ENCODE results near the gene UPK3A. TPM values are rescaled to one million over a fixed set of nuclear protein-coding genes. Genes with fewer than 3 reads are reported as not detected.

The UPK3A gene
- total RNA-seq, 1 donor from 2014 or later: not detected

GRCh38 chr22:45295492-45295891 is 10.7 kb downstream of the UPK3A start:
- H3K9me3 Mint-ChIP-seq (ENCODE audit: low read depth): no peaks in the 10 kb centered on the region
- no peaks in the 10 kb centered on the region for H3K27me3 Mint-ChIP-seq (ENCODE audit: low read depth)
- no peak overlapping the region for H3K4me3 Mint-ChIP-seq (ENCODE audit: unreplicated experiment)
- DNase-seq (ENCODE audit: low spot score): no peak
- no peaks in the 10 kb centered on the region for H3K4me1 Mint-ChIP-seq (ENCODE audit: low read depth)
- no peaks in the 10 kb centered on the region for H3K36me3 Mint-ChIP-seq (ENCODE audit: low read depth)
- no peak for TF ChIP-seq CTCF (IDR thresholded peaks at IDR 0.05)
- no peak overlapping the region for H3K27ac Mint-ChIP-seq (ENCODE audit: unreplicated experiment)

DNA sequence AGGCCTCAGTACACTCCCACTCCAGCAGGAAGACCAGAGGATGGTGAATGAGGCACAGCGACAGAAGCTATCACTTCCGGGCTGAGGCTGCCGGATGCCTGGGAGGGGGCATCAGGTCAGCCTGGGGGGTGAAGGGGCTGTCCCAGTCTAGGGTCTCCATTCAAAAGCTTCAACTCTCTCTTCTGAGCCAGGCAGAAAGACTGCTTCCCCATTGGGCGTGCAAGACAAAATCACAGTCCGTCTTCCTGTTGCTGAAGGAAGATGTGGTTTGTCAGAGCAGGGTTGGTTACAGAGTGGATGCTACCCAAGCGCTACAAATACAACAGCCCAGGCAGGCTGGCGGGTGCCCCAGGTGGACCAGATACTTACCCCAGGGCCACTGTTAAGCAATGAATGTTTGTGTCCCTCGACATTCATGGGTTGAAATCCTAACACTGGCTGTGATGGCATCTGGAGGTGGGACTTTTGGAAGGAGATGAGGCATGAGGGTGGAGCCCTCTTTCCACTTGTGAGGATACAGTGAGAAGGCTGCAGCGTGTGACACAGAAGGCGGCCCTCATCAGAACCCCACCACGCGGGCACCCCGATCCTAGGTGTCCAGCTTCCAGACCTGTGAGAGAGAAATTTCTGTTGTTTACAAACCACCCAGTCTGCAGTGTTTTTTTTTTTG is 12.0 kb downstream of the UPK3A start:
- Mint-ChIP-seq H3K36me3 (ENCODE audit: low read depth) (no peaks in the 10 kb centered on the region), H3K27me3 (ENCODE audit: low read depth) (no peaks in the 10 kb centered on the region), H3K9me3 (ENCODE audit: low read depth) (no peaks in the 10 kb centered on the region), H3K4me3 (ENCODE audit: unreplicated experiment) (no peak overlapping the region), H3K4me1 (ENCODE audit: low read depth) (peaks cover 1% of the 10 kb centered on the region), H3K27ac (ENCODE audit: unreplicated experiment) (no peak overlapping the region)
- DNase-seq (ENCODE audit: low spot score): no peak
- TF ChIP-seq CTCF (IDR thresholded peaks at IDR 0.05): no peak

DNA sequence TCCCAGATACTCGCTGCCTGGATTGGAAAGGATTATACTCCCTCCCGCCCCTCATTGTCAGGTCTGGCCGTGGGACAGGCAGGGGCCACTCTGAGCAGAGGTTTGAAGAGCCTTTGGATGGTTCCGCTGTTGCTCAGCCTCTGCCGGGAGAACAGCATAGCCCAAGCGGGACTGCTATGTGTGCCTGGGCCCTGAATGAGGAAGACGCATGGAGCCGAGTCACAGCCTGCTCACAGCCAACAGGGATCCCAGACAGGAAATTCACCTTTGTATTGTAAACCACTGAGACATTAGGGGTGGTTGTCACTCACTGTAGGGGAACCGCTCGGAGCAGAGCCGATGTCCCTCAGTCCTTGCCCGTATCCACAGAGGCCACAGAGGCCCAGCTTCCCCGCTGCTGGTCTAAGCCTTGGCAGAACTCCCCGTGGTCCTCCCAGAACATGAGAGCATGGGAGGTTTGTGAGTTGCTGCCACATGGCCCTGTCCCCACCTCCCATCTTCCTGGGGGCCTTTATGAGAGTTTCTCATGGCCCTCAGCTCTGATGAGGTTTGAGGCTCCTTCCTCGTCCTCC is 14.3 kb downstream of the UPK3A start:
- Mint-ChIP-seq H3K9me3 (ENCODE audit: low read depth) (no peaks in the 10 kb centered on the region), H3K4me1 (ENCODE audit: low read depth) (peaks cover 6% of the 10 kb centered on the region), H3K4me3 (ENCODE audit: unreplicated experiment) (no peak overlapping the region), H3K36me3 (ENCODE audit: low read depth) (no peaks in the 10 kb centered on the region), H3K27ac (ENCODE audit: unreplicated experiment) (no peak overlapping the region), H3K27me3 (ENCODE audit: low read depth) (no peaks in the 10 kb centered on the region)
- no peak for TF ChIP-seq CTCF (IDR thresholded peaks at IDR 0.05)
- no peak for DNase-seq (ENCODE audit: low spot score)

- no peaks in the 10 kb centered on the region for H3K36me3 Mint-ChIP-seq (ENCODE audit: low read depth)
- no peak for DNase-seq (ENCODE audit: low spot score)
- TF ChIP-seq CTCF (IDR thresholded peaks at IDR 0.05): no peak
- H3K4me3 Mint-ChIP-seq (ENCODE audit: unreplicated experiment): no peak overlapping the region
- no peaks in the 10 kb centered on the region for H3K9me3 Mint-ChIP-seq (ENCODE audit: low read depth)
- H3K4me1 Mint-ChIP-seq (ENCODE audit: low read depth): peaks cover 6% of the 10 kb centered on the region
- no peak overlapping the region for H3K27ac Mint-ChIP-seq (ENCODE audit: unreplicated experiment)
- H3K27me3 Mint-ChIP-seq (ENCODE audit: low read depth): no peaks in the 10 kb centered on the region
Observed at GRCh38 chr22:45302751-45303150, 18.0 kb downstream of the UPK3A start.

DNA sequence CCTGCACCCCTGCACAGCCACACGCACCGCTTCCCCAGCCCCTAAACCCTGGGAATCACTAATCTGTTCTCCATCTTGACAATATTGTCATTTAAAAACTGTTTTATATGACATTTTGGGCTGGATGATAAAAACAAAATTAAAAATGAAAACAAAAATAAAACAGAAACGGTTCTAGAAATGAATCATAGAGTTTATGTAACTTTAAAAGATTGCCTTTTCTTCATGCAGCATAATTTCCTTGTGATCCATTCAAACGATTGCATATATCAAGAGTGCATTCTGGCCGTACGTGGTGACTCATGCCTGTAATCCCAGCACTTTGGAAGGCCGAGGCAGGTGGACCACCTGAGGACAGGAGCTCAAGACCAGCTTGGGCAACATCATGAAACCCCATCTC is 18.4 kb downstream of the UPK3A start:
- H3K27ac Mint-ChIP-seq (ENCODE audit: unreplicated experiment): no peak overlapping the region
- H3K4me1 Mint-ChIP-seq (ENCODE audit: low read depth): peaks cover 6% of the 10 kb centered on the region
- H3K27me3 Mint-ChIP-seq (ENCODE audit: low read depth): no peaks in the 10 kb centered on the region
- TF ChIP-seq CTCF (IDR thresholded peaks at IDR 0.05): no peak
- no peaks in the 10 kb centered on the region for H3K9me3 Mint-ChIP-seq (ENCODE audit: low read depth)
- no peaks in the 10 kb centered on the region for H3K36me3 Mint-ChIP-seq (ENCODE audit: low read depth)
- H3K4me3 Mint-ChIP-seq (ENCODE audit: unreplicated experiment): no peak overlapping the region
- DNase-seq (ENCODE audit: low spot score): no peak
